Activated T-helper 1 cell treated with anti-CD3 and anti-CD28 coated beads, Interleukin-2, amount 50 U/mL, for 16 hours (primary cell): ENCODE results near the gene RELL1.

ENCODE experiments used
- DNase-seq, 2 donors: peaks; one replicate each; pipeline ENCODE4 v3.0.0-alpha.2; 2020; ENCODE audit warnings: low read depth in 1 of 2, low spot score in 1 of 2

The RELL1 gene

GRCh38 chr4:37686373-37687193 lies at the start of gene RELL1:
RELL1 (minus strand) TSS chr4:37686376; CDS start chr4:37686287, 89 bp downstream.
- DNase-seq, result peak; percentile 96 to 97

- DNase-seq, result no peak
These were observed 49.4 kb upstream of the RELL1 start for GRCh38 chr4:37735578-37735977.

- no peak for DNase-seq
These were observed 48.8 kb upstream of the RELL1 start for GRCh38 chr4:37734989-37735388.

GRCh38 chr4:37733240-37733867 lies 47.2 kb upstream of the RELL1 start:
- DNase-seq, result no peak

DNA sequence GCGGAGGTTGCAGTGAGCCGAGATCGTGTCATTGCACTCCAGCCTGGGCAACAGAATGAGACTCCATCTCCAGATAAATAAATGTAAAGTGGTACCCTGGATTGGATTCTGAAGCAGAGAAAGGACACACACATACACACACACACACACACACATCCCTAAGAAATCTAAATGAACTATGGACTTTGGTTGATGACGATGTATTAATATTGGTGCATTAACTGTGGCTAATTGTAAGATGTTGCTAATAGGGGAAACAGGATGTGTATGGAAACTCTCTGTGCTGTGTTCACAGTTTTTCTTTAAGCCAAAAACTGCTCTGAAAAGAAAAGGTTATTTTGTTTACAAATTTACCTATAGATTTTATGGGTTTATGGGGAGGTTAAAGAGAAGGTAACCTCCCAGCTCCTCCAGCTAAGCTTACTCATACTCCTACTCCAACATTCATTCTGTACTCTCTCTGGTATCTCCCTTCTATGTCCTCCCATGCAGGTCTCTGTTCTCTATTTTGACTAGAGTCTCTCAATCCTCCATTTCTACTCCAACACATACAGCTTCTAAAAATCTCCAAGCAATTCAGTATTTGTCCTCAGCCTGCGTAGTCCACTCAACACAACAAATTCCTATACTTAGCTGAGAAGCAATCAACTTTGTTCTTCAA lies 46.5 kb upstream of the RELL1 start:
- DNase-seq, result no peak

DNA sequence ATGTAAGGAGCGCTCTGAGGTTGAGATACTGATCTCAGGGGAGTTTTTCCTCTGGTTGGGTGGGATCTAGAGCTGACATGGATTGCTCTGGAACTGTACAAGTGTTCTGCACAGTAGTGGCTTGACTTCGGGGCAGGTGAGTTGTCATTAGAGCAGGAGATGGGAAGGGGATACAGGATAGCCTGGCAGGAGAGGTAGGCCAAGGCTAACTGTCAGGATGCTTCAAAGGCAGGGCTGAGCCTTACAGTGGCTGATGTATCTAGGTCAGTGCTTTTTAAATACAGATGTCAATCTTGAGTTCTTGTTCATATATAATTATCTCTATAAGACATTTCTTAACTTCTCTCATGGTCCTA lies 43.5 kb upstream of the RELL1 start:
- no peak for DNase-seq

DNA sequence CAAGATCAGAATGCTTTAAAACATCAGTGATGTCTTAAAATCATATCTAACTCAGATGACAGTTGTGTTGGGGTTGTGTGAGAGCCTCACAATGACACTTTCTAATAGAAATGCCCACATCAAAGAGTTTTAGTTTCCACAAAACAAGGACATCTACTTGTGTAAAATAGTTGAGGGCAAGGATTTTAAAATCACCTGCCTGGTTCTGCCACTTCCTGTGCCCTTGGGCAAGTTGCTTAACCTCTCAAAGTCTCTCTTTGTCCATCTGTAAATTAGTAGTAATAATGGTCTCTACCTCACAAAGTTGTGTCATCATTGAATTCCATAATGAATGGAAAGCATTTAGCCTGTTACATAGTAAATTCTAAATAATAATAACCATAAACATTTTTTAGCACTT lies 41.9 kb upstream of the RELL1 start:
- DNase-seq, result no peak

GRCh38 chr4:37727635-37728034 lies 41.5 kb upstream of the RELL1 start:
- no peak for DNase-seq

DNA sequence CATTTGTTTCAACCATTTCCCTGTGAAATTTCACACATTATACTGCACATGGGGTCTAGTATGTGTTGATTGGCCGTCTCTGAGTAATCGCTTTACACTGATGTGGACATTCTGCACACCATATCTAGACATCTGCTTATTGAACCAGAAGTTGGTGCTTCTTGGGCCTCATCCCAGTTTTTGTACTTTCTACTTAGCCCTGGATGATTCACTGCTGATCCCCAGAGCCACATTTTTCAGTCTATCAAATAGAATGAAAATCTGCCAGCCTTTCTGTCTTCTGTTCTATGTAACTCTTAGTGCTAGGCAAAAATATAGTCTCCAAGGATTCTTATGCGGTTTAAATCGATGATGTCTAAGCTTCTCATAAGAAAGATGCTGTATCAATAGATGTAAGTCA lies 40.5 kb upstream of the RELL1 start:
- DNase-seq, result no peak

- no peak for DNase-seq
These were observed 39.5 kb upstream of the RELL1 start for GRCh38 chr4:37725718-37726117.

- DNase-seq, result no peak
These were observed 36.9 kb upstream of the RELL1 start for GRCh38 chr4:37723067-37723466.

GRCh38 chr4:37721995-37722638 lies 35.9 kb upstream of the RELL1 start:
- DNase-seq, result no peak

- DNase-seq, result no peak
These were observed 32.8 kb upstream of the RELL1 start for GRCh38 chr4:37719021-37719420.

- DNase-seq, result no peak
These were observed 31.4 kb upstream of the RELL1 start for GRCh38 chr4:37717576-37717975.

- no peak for DNase-seq
These were observed 29.8 kb upstream of the RELL1 start for GRCh38 chr4:37715889-37716402.

DNA sequence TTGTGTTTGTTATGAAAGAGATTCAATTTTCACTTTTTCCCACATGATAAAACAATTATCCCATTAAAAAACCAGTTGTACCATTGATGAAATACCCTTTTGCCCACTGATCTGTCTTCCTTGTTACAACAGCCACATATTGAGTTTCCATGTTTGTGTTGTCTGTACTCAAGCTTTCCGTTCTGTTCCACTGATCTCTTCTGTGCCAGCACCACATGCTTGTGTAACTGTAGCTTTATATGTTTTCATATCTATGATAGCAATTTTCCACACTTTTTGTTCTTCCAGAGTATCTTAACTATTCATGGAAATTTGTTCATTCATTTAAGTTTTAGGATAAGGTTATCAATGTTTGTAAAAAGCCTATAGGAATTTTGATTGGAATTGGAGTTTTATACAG lies 24.3 kb upstream of the RELL1 start:
- DNase-seq, result no peak

DNA sequence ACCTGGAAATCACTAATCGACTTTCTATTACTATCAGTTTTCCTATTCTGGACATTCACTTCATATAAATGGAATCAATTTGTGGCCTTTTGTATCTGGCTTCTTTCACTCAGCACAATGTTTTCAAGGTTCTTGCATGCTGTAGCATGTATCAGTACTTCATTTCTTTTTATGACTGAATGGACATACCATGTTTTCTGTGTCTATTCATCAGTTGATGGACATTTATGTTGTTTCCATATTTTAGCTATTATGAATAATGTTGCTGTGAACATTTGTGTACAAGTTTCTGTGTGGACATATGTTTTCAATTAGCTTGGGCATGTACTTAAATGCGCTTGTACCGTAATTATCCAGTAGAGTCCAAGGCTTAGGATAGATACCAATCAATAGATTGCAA lies 19.9 kb upstream of the RELL1 start:
- no peak for DNase-seq

- DNase-seq, result no peak
These were observed 19.4 kb upstream of the RELL1 start for GRCh38 chr4:37705571-37705970.

GRCh38 chr4:37699868-37700481 lies 13.8 kb upstream of the RELL1 start:
- DNase-seq, result no peak

DNA sequence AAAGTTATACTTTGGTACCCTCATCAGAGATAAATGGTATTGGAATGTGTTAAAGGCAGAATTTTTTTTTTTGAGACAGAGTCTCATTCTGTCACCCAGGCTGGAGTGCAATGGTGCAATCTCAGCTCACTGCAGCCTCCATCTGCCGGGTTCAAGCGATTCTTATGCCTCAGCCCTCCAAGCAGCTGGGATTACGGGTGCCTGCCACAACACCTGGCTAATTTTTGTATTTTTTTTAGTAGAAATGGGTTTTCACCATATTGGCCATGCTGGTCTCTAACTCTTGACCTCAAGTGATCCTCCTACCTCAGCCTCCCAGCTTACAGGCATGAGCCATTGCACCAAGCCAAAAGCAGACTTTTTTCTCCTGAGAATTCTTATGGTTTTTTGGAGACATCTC lies 11.4 kb upstream of the RELL1 start:
- DNase-seq, result no peak
